GM21447 (cell line): ENCODE results near the gene SLC45A1.

Source experiments
- ATAC-seq: cut with Tn5 transposase; IDR thresholded peaks from one replicate; pipeline ENCODE4 v1.9.1; 2021; ENCODE audit not compliant: unreplicated experiment

The SLC45A1 gene

GRCh38 chr1:8382608-8383505 is 64.9 kb downstream of the SLC45A1 start:
- ATAC-seq = no peak

DNA sequence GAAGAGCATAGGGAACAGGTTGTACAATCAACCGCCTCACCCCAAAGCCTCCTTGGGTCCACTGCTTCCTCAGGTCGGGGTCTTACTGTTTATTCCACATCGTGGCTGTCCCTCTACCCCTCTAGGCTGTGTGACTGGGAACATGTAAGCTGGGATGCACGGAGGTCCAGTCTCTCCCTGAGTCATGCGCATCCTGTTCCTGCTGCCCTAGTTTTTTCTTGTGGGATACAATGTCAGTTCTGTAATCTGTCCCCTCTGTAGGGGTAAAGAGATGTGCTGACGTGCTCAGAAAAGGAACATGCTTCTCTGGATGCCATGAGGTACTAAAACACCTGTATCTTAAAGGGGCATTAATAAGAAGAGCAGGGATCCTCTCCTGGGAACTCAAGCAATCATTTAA is 66.2 kb downstream of the SLC45A1 start:
- ATAC-seq = no peak

DNA sequence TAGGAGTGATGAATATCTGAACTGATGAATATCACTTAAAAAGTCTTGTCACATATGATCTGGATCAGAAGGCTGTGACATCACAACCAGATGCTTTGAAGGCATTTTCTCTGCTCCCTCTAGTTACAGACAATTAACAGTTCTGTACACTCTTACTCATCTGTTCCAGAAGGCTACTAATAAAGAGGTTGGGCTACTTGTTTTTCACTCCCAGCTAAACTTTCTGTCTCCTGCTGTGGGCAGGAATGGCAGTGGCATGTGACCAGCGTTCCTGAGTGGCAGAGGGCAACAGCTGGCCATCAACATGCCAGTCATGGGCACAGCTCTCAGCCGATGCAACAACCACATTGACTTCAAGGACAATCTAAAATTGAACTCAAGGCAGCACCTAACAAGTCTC is 66.7 kb downstream of the SLC45A1 start:
- ATAC-seq = no peak

GRCh38 chr1:8386247-8386646 is 68.3 kb downstream of the SLC45A1 start:
- no peak for ATAC-seq

GRCh38 chr1:8388732-8389562 is 71.0 kb downstream of the SLC45A1 start:
- no peak for ATAC-seq

DNA sequence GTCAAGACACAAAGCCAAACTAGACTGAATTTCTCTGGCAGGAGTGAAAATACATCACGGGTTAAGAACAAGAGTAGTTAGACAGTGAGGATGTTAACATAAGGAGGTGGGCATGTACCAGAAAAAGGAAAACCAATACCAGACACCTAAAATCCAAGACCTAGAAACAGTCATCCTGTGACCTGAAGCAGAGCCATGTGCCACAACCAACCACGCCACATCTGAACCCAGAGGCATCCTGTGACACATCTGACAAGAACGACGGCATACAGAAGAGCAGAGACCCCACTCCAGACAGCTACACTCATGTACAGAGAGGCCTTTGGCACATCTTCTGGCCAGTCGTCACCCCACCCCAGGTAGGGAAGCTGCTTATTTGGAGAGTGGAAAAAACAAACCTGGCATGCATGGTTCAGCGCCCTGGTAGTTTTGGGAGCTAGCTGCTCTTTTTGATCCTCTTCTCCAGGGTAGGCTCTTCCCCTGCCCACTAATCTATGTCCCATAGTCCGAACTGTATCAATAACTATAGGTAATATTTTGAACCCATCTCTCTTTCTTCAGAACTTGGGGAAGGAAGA is 72.1 kb downstream of the SLC45A1 start:
- no peak for ATAC-seq

DNA sequence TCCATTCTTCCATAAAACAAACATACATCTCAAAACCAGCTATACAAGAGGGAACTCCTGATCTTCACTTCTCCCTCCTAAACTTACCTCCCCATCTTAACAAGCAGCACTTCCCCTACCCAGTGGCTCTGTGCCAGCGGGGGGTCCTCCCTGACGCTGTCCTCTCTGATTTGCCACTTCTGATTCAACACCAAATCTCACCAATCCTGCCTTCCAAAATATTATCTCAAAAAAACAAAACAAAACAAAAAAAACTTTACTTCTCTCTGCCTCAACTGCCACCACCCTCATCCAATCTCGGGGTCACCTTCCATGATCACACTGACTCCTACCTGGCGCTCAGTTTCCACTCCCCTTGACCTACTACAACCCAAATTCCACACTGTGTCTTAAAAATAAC is 72.8 kb downstream of the SLC45A1 start:
- no peak for ATAC-seq

GRCh38 chr1:8392522-8392921 is 74.6 kb downstream of the SLC45A1 start:
- ATAC-seq = no peak
